GM19438 (cell line): ENCODE measurements around the gene PPP1R1B.

Experiments used
- ATAC-seq: cut with Tn5 transposase; IDR thresholded peaks from one replicate; pipeline ENCODE4 v1.9.1; 2021; ENCODE audit warnings: low read depth; ENCODE audit not compliant: unreplicated experiment

PPP1R1B gene

DNA sequence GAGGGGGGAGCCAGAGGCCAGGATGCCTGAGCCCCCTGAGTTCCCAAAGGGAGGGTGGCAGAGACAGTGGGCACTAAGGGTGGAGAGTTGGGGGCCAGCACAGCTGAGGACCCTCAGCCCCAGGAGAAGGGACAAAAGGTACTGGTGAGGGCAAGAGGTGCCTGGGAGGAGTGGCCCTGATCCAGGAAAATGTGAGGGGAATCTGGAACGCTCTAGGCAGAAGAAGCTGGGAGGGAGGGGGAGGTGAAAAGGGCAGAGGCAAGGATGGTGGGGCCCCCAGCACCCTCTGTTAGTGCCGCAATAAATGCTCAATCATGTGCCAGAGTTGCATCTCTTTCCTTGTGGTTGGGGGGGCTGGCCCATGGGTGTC lies 39.5 kb downstream of the PPP1R1B start:
- no peak for ATAC-seq

DNA sequence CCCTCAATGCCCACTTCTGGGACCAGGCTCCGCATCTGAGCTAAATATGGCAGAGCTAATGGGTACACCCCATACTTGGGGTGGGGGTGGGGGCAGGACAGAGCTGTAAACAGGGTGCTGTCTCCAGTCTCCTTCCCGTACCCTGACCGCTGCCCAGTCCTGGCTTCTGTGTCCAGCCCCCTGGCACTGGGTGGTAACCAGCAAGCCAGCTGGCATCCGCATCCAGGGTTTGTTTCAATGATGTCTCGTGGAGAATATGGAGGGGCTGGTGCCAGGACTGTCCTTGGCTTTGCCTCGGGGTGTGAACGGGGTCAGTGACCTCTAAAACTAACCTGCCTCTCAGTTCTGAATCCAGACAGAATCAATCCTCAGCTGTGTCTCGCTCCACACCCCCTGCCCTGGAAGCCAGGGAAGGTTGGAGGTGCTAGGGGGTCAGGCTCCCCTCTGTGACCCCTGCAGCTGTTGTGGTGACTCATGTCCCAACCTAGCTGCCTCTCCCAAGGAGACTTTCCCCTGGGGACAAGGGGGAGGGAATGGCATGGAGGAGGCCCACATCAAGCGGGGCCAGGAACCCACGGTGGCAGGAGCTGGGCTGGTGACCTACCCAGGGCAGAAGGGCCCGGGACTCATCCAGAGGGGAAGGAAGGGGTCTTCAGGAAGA lies 40.0 kb downstream of the PPP1R1B start:
- no peak for ATAC-seq

DNA sequence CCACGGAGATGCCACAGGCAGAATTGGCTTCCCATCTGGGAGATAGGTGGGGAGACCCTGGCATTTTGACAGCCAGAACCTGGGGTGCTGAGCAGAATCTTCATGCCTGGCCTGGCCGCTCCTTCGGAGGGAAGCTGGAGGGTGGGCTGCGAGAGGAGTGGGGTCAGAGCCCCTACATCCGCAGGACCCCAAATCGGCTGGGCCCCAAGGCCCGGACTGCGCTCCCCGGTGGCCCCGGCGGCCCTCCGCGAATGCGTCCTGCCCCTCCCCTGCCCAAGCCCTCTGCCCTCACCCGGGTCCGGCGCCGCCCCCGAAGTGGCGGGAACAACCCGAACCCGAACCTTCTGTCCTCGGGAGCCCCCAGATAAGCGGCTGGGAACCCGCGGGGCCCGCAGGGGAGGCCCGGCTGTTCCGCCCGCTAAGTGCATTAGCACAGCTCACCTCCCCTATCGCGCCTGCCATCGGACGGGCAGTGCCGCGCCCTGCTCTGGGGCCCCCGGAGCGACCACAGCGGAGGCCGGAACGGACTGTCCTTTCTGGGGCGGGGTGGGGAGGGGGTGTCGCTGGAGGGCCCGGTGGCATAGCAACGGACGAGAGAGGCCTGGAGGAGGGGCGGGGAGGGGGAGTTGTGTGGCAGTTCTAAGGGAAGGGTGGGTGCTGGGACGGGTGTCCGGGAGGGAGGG lies 40.7 kb downstream of the PPP1R1B start:
- no peak for ATAC-seq

DNA sequence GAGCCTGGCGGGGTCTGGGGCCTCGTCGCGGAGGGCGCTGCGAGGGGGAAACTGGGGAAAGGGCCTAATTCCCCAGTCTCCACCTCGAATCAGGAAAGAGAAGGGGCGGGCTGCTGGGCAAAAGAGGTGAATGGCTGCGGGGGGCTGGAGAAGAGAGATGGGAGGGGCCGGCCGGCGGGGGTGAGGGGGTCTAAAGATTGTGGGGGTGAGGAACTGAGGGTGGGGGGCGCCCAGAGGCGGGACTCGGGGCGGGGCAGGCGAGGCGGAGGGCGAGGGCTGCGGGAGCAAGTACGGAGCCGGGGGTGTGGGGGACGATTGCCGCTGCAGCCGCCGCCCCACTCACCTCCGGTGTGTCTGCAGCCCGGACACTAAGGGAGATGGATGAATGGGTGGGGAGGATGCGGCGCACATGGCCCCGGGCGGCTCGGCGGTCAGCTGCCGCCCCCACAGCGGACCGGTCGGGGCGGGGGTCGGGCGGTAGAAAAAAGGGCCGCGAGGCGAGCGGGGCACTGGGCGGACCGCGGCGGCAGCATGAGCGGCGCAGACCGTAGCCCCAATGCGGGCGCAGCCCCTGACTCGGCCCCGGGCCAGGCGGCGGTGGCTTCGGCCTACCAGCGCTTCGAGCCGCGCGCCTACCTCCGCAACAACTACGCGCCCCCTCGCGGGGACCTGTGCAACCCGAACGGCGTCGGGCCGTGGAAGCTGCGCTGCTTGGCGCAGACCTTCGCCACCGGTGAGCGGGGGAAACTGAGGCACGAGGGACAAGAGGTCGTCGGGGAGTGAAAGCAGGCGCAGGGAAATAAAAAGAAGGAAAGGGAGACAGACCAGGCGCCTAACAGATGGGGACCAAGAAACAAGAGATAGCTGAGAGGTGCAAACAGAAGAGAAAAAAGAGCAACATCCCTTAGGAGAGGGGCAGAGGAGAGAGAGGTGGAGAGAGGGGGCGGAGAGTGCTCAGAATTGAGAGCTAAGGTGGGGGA lies 41.5 kb downstream of the PPP1R1B start, which contains the start of gene PNMT:
Gene PNMT (plus strand): TSS at position 509 of the 980 bp plus-strand sequence. CDS start 23 bp downstream, at position 532.
- no peak for ATAC-seq

DNA sequence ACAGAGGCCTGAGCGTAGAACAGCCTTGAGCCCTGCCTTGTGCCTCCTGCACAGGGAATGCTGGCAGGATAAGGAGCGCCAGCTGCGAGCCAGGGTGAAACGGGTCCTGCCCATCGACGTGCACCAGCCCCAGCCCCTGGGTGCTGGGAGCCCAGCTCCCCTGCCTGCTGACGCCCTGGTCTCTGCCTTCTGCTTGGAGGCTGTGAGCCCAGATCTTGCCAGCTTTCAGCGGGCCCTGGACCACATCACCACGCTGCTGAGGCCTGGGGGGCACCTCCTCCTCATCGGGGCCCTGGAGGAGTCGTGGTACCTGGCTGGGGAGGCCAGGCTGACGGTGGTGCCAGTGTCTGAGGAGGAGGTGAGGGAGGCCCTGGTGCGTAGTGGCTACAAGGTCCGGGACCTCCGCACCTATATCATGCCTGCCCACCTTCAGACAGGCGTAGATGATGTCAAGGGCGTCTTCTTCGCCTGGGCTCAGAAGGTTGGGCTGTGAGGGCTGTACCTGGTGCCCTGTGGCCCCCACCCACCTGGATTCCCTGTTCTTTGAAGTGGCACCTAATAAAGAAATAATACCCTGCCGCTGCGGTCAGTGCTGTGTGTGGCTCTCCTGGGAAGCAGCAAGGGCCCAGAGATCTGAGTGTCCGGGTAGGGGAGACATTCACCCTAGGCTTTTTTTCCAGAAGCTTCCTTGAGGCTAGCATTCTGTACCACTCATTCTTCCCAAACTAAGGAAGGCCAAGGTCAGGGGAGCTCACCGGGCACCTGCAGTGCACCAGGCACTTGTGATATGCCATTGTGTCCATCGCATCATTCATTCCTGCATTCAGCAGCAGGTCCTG lies 43.4 kb downstream of the PPP1R1B start:
- ATAC-seq: no peak

DNA sequence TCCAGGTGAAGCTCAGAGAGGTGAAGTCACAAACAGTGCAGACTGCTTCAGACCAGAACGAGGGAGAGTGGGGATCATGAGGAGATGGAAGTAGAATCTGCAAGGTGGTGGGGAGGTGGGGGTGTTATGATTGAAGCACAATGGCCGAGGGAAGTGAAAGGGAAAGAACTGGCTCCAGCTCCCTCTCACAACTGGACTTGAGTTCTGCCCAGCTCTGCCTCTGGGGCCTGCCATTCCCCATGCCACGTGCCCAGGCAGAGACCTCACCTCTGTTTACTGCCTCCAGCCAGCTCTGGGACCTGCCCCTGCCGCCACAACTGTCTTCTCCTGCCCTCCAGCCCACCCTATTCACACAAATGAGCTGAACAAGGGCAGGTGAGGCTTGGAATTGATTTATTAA lies 44.0 kb downstream of the PPP1R1B start:
- no peak for ATAC-seq

DNA sequence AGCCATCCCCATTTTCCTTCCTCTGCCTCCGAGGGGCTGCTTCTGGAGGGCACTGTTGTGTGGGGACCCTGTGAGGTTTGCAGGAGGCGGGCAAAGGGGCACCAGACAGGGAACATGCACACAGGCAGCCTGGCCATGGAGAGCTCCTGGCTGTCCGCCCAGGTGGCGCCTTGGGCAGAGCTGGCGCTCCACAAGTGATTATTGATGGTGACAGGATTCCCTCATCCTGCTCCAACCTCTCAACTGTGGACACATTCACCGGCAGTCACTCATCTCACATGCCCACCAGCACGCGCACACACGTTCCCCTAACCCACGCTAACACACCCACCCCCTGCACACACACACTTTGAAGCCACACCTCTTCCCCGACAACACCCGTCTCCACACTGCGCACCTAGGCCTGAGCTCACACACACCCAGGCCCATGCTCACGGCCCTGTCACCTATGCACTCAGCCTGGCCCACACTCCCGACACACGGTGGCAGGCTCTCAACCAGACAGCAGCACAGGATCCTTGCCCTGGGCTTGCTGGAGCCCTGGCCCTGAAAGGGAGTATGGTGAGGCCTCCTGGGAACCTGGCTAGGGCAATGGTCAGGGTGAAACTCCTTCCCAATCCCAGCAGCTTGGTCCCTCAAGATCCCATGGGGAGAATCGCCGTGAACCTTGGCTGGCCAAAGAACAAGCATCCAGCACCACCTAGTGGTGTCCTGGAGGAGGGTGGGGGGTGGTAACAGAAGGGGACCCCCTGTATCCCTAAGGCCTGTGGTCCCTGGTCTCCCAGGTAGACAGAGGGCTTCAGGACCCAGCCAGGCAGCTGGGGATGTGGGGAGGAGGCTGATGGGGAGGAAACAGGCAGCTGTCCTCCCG lies 45.1 kb downstream of the PPP1R1B start:
- ATAC-seq: no peak

DNA sequence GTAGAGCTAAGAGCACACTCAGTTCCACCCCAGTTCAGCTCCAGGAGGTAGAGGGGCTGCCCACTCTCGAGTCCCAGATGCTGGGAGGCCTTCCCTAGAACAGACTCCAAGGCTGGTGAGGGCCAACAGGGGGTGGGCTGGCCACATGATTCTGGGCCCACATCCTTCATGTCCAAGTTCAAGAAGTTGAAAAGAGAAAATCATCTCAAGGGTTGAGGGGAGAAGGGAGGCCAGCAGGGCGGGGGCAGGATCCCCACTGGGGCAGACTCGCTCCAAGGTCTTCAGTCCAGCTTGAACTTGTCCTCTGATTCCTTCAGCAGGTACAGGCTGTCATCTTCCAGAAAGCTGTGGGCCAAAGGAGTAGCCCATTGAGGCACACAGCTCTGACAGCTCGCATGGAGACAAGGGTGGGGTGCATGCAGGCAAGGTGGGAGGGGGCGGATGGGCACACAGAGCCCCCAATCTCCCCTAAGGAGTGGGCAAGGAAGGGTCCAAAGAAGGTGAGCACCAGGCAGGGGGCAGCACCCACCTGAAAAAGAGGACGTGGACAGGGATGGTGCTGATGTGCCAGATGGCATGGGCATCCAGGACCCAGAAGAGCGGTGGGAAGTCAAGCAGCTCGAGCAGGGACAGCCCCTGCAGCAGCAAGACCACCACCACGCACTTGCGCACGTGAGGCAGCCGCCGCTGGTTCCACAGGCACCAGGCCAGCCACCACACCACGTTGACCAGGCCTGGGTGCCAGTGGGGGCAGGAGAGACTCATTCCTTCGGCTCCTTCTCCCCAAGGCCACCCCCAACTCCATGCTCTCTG lies 46.0 kb downstream of the PPP1R1B start:
- no peak for ATAC-seq

DNA sequence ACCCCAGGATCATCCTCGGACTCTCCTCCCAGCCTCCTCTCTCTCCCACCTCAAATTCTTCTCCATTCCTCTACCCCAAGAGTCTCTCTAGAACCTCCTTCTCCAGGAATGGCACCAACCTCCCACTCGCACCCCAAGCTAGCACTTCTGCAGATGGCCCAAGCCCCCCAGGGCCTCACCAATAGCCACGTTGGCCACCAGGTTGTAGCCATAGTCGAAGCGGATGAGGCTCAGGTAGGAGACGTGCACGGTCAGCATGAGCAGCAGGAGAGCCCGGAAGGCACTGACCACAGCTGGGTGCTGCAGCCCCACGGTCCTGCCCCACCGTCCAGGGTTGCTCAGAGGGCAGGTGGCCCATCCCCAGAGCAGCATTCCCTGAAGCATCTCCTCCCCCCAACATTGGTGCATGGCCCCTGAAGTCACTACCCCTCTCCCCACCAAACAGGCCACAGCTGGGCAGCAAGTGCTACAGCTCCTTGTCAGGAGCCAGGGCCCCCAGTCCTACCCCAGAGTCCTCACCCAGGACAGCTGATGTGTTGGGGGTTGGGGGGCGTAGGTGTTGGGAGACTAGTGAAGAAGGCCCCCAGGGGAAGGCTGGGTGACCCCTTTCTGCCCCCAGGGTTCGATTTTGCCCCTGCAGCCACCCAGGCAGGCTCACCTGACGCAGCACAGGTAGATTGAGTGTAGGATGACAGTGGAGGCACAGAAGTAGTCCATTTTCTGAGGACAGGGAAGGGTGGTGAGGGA lies 46.8 kb downstream of the PPP1R1B start:
- ATAC-seq: no peak

DNA sequence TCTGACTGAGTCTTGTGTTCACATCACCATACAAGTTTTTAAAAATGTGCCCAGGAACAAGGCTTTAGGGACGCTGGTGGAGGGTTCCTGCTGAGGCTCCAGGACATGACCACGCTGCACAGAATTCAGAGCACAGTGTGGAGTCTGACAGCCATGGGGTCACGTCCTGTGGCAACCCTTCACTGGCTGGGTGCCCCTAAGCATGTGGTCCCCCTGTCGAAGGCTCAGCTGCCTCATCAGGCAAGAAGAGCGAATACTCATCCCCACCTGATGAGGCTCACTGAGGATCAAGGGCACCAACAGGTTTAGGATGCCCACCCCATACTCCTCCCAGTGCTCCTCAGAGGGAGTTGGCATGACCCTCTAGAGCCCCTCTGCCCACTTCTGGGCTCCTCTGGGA lies 47.4 kb downstream of the PPP1R1B start:
- ATAC-seq: no peak

DNA sequence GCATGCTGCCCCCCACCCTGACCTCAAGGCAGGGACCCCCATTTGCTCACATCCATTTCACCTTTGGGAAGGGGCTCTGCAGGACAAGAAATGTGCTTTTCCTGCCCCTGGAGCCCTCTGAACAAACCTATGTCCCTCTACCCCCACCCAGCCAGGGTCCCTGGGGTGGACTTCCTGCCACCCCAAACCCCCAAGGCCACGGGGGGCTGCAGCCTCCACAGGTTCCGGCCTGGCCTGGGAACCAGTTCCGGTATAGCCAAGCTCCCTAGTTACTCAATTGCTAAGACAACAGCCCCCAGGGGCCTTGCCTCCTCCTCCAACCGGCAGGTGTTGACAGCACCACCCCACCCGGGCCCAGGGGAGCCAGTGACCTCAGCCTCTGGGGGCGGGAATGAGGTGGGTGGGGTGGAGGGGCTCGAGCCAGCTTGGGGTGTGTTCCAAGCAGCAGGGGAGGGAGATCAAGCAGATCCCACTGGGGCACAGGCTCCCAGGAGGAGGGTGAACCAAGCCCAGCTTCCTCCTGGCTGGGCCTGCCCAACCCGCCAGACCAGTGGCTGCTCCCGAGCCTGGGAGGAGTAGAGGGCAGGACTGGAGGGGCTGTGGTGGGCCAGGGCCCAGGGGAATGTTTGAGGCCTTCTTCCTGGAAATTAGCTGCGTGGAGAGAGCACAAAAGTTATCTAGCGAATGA lies 48.1 kb downstream of the PPP1R1B start:
- no peak for ATAC-seq

DNA sequence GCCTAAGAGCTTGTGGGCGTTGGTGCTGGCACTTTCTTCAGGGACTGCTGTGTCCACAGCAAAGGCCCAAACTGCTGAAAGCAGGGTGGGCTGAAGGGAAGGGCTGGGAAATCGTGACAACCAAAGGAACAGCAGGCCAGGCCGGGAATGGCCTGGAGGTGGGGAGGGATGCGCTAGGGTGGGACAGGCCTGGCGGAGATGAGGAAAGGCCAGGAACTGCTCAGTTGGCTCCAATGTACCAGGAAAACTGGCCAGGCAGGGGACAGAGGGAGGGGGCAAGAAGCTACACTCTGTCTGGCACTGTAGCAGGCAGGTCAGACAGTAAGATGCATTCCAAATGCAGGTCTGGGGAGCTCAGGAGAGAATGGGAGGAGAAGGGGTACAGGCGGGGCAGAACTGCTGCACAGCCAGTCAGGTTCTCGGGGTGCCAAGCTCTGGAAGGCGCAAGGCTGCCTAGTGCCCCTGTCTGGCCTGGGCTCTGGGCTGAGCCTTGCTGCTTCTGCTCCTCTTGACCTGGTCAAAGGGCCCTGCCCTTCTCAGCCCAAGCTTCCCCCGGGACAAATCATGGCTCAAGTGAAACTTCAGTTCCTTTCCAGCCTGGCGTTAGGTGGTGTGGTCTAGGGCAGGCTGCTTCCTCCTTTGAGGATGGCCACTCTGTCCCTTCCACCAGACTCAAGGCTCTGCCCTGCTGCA lies 48.8 kb downstream of the PPP1R1B start:
- ATAC-seq: no peak

DNA sequence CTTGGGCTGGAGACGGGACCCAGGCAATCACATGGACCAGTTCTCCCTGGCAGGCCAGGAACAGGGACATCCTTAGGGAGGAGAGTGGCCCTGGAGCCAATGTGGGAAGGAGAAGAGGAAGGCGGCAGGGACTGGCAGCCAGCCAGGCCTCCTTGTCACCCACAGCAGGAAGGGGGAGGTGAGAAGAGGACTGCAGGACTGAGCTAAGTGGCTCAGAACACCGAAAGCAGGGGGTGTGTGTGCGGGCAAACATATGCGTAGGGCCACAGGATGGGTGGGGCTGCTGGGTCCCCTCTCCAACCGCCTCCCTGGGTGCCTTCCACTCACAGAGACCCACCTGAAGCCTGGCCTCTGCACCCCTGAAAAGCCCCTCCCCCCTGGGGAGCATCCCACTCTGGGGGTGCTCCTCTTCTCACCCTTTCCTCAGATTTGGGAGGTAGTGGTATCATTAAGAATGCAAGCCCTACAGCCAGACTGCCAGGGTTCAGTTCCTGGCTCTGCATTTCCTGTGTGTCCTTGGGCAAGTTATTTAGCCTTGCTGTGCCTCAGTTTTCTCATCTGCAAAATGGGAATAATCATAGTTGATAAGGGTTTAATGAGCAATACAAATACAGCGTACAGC lies 49.6 kb downstream of the PPP1R1B start:
- ATAC-seq: no peak

DNA sequence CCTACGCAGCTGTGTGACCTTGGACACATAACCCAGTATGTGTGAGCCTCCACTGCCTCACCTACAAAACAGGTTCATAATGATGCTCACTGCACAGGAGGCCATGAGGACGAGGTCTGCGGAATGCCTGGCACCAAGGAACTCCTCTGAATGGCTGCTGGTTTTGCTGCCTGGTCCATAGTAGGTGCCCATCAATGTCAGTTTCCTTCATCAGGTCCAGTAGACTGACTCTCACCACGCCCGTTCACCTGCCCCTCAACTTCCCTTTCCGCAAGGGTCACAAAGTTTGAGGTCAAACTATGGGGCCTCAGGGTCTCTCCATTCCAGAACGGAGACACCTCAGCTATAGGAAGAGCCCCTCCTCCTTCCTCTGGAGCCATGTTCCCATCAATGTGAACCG lies 50.3 kb downstream of the PPP1R1B start:
- ATAC-seq: no peak

DNA sequence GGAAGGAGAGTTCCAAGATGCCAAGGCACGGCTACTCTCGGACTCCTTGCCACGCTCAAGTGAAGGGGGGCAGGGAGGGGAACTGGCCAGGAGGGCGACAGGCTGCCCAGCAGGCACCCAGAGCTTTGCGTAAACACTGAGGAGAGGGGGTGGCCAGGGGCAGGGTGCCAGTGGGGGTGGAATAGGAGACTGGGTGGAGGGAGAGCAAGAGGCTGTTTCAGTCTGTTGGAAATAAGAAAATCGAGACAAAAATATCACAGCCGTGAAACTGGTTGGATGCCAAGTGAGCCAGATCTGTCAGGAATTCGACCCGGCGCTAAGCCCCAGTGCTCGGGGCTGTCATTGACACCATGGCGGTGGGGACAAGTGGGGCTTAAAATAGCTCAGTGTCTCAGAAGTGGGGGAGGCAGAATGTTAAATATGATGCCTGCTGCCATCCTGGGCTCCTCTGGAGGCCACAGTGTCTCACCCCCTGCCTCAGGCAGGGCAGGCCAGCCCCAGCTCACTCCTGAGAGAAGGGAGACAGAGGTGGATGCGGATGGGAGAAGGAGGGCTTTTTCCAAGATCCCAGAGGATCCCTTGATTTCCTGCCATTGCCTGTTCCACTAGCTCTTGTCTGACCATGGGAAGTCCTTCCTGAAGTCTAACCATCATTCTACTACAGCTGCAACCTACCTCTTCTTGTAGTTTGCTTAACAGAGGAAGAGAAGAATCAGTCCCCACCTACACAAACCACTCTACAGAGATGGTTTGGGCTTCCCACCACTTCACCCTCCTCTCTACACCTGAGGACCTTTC lies 51.0 kb downstream of the PPP1R1B start:
- no peak for ATAC-seq
